ENCODE results near the gene LETM1.

The LETM1 gene

GRCh38 chr4:1833307-1834046 is 22.5 kb downstream of the LETM1 start:
- TF ChIP-seq POLR2AphosphoS5 (IDR thresholded peaks at IDR 0.05; ENCODE audit: borderline replicate concordance, low read depth, low read length) = no peak
- no peak for TF ChIP-seq EZH2 (IDR thresholded peaks at IDR 0.05)
- TF ChIP-seq FOXP2 (optimal IDR thresholded peaks at IDR 0.05; ENCODE audit: control extremely low read depth, extremely low read length, insufficient read depth) = no peak
- H3K9ac ChIP-seq (ENCODE audit: insufficient read length) = no peak overlapping the region
- peaks cover 53% of the 10 kb centered on the region for H3K36me3 ChIP-seq (ENCODE audit: insufficient read depth, low read length)
- no peaks in the 10 kb centered on the region for H3K9me3 ChIP-seq (ENCODE audit: low read depth, low read length)
- H3K4me3 ChIP-seq = no peak overlapping the region
- H3K27ac ChIP-seq = no peak overlapping the region
- no peak for DNase-seq (ENCODE audit: low read depth, low spot score)

DNA sequence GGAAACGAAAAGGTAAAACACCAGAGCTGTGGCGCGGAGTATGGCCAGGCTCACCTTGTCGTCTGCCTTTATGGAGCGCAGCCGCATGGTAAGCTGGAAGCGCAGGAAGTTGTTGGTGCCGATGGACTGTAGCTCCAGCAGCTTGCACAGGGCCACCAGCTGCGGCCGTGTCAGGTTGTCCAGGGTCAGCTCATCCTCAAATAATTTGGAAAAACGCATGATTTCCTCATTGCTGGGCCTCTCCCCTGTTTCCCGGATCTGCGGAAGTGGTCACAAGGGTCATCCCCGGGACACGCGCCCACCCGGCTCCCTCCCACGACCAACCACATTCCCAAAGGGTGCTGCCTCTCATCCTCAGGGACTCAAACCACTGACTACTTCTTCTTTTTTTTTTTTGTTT is 23.3 kb downstream of the LETM1 start:
- no peak for DNase-seq (ENCODE audit: low read depth, low spot score)
- Histone ChIP-seq H3K4me3 (no peak overlapping the region), H3K36me3 (ENCODE audit: insufficient read depth, low read length) (peaks cover 51% of the 10 kb centered on the region), H3K27ac (no peak overlapping the region), H3K9ac (ENCODE audit: insufficient read length) (no peak overlapping the region), H3K9me3 (ENCODE audit: low read depth, low read length) (no peaks in the 10 kb centered on the region)
- TF ChIP-seq EZH2 (IDR thresholded peaks at IDR 0.05) (no peak), FOXP2 (optimal IDR thresholded peaks at IDR 0.05; ENCODE audit: control extremely low read depth, extremely low read length, insufficient read depth) (no peak), POLR2AphosphoS5 (IDR thresholded peaks at IDR 0.05; ENCODE audit: borderline replicate concordance, low read depth, low read length) (no peak)

DNA sequence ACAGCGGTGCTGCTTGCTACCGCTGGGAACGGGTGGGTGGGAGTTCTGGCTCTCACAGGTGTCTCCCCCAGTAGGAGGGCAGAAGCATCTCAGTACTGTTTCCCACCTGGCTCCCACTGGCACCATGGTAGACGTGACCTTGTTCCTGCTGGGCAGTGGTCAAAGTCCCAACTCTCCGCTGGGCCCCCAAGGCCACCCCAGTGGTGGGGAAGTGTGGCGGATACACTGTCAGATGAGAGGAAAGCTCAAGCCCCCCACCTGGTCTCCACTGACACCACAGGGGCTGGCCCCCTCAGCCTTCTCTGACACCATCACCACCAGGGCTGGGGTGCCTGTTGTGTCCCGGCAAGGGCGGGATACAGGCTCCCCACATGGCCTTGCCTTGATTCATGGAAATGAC is 24.6 kb downstream of the LETM1 start:
- H3K4me3 ChIP-seq = no peak overlapping the region
- no peaks in the 10 kb centered on the region for H3K9me3 ChIP-seq (ENCODE audit: low read depth, low read length)
- TF ChIP-seq POLR2AphosphoS5 (IDR thresholded peaks at IDR 0.05; ENCODE audit: borderline replicate concordance, low read depth, low read length) (no peak), FOXP2 (optimal IDR thresholded peaks at IDR 0.05; ENCODE audit: control extremely low read depth, extremely low read length, insufficient read depth) (no peak), EZH2 (IDR thresholded peaks at IDR 0.05) (no peak)
- H3K9ac ChIP-seq (ENCODE audit: insufficient read length) = no peak overlapping the region
- H3K27ac ChIP-seq = no peak overlapping the region
- DNase-seq (ENCODE audit: low read depth, low spot score) = no peak
- H3K36me3 ChIP-seq (ENCODE audit: insufficient read depth, low read length) = peaks cover 46% of the 10 kb centered on the region

DNA sequence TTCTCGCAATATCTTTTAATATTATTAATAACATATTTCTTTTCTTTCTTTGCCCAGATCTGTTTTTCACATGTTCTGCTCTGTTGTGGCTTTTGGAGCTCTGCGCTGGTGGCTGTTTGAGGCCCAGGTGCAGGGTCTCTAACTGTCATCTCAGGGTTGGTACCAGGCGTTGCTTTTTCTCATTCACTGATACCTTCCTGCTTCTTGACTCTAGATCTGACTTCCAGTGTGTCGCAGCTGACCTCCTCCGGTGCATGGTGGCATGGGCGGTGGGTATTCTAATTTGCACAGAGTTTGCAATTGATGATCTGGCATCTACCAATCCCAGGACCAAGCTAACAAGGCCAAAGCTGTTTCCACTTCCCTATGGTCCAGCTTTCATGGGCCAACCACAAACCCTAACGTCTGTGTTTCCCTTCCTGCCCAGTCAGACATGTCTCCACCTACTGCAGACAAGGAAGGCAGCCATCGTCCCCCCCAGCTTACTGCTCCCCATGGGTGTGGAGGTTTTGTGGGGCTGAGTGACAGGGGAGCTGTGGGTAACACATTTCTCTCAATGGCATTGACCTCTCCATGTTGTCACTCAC is 25.2 kb downstream of the LETM1 start:
- Histone ChIP-seq H3K9me3 (ENCODE audit: low read depth, low read length) (no peaks in the 10 kb centered on the region), H3K36me3 (ENCODE audit: insufficient read depth, low read length) (peaks cover 42% of the 10 kb centered on the region), H3K9ac (ENCODE audit: insufficient read length) (no peak overlapping the region), H3K27ac (no peak overlapping the region), H3K4me3 (no peak overlapping the region)
- no peak for TF ChIP-seq FOXP2 (optimal IDR thresholded peaks at IDR 0.05; ENCODE audit: control extremely low read depth, extremely low read length, insufficient read depth)
- no peak for TF ChIP-seq EZH2 (IDR thresholded peaks at IDR 0.05)
- no peak for TF ChIP-seq POLR2AphosphoS5 (IDR thresholded peaks at IDR 0.05; ENCODE audit: borderline replicate concordance, low read depth, low read length)
- no peak for DNase-seq (ENCODE audit: low read depth, low spot score)

DNA sequence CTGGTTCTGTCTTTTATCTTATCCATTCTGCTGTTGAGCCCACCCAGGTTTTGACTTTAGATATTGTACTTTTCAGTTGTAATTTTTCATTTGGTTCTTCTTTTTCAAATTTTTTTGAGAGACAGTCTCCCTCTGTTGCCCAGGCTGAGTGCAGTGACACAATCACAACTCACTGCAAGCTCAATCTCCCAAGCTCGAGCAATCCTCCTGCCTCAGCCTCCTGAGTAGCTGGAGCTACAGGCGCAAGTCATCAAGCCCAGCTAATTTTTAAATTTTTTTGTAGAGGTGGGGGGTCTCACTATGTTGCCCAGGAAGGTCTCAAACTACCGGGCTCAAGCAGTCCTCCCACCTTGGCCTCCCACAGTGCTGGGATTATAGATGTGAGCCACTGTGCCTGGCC is 25.7 kb downstream of the LETM1 start:
- TF ChIP-seq FOXP2 (optimal IDR thresholded peaks at IDR 0.05; ENCODE audit: control extremely low read depth, extremely low read length, insufficient read depth) = no peak
- TF ChIP-seq EZH2 (IDR thresholded peaks at IDR 0.05) = no peak
- TF ChIP-seq POLR2AphosphoS5 (IDR thresholded peaks at IDR 0.05; ENCODE audit: borderline replicate concordance, low read depth, low read length) = no peak
- H3K36me3 ChIP-seq (ENCODE audit: insufficient read depth, low read length) = peaks cover 42% of the 10 kb centered on the region

DNA sequence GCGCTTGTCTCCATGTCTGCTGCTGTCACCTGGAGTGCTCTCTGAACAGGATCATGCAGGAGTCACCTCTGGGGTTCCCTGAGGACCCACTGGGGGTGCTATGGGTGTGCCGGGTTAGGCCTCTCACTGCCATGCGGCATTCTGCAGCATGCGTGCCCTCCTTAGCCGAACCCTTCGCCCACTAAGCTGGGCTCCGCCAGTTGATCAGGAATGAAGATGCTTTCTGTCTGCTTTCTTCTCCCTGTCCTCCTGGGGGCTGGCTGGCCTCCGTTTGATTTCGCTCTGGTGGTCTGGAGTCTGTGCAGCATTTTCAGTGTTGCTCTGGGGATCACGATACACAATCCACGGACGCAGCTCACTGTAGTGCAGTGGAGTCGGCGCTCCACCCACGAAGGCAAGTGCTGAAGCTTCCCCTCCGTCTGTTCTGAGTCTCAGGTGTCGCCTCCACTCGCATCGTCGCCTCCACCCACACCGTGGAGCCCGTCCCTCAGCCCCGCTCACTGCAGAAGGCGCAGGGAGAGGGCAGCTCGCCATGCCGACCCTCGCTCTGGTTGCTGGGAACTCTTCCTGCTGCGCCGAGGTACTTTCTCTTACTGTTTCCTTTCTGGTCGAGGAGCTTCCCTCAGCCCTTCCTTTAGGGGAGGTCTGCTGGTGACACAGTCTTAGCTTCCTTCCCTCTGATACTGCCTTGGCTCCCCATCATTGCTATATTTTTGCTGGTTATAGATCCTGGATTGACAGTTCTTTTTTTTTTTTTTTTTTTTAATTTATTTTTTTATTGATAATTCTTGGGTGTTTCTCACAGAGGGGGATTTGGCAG is 29.2 kb downstream of the LETM1 start:
- no peak overlapping the region for H3K4me3 ChIP-seq
- peaks cover 43% of the 10 kb centered on the region; the same call in 1 of the 2 replicates for H3K36me3 ChIP-seq (ENCODE audit: insufficient read depth, low read length)
- H3K9ac ChIP-seq (ENCODE audit: insufficient read length) = no peak overlapping the region
- no peaks in the 10 kb centered on the region for H3K9me3 ChIP-seq (ENCODE audit: low read depth, low read length)
- H3K27ac ChIP-seq = no peak overlapping the region
- no peak for DNase-seq (ENCODE audit: low read depth, low spot score)
- TF ChIP-seq POLR2AphosphoS5 (IDR thresholded peaks at IDR 0.05; ENCODE audit: borderline replicate concordance, low read depth, low read length) = no peak
- TF ChIP-seq FOXP2 (optimal IDR thresholded peaks at IDR 0.05; ENCODE audit: control extremely low read depth, extremely low read length, insufficient read depth) = no peak
- no peak for TF ChIP-seq EZH2 (IDR thresholded peaks at IDR 0.05)

More for the DNA sequence above, 25.7 kb downstream of the LETM1 start:
- H3K27ac ChIP-seq = peak overlapping the region; percentile 76
- H3K9ac ChIP-seq (ENCODE audit: insufficient read length) = no peak overlapping the region
- no peak for DNase-seq (ENCODE audit: low read depth, low spot score)
- no peaks in the 10 kb centered on the region for H3K9me3 ChIP-seq (ENCODE audit: low read depth, low read length)
- H3K4me3 ChIP-seq = no peak overlapping the region

DNA sequence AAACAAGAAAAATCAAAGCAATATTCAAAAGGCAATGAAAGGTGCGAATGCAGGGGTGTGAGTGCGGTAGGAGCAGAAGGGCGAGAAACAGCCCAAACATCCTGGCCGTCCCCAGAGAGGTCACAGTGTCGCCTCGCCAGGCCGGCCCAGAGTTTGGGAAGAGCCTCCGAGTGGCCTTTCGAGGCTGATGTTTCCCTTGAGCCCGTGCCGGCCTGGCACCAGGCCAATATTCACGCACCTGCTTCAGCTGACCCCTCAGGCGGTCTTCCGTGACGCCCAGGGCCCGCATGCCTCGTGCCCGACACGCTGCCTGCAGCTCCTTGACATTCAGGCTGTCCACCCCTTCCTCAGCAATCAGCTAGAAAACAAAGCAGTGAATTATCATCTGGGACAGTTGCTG is 30.6 kb downstream of the LETM1 start:
- H3K4me3 ChIP-seq = no peak overlapping the region
- no peak for DNase-seq (ENCODE audit: low read depth, low spot score)
- no peak overlapping the region for H3K27ac ChIP-seq
- H3K9ac ChIP-seq (ENCODE audit: insufficient read length) = no peak overlapping the region
- TF ChIP-seq POLR2AphosphoS5 (IDR thresholded peaks at IDR 0.05; ENCODE audit: borderline replicate concordance, low read depth, low read length) (no peak), FOXP2 (optimal IDR thresholded peaks at IDR 0.05; ENCODE audit: control extremely low read depth, extremely low read length, insufficient read depth) (no peak), EZH2 (IDR thresholded peaks at IDR 0.05) (no peak)
- peaks cover 35% of the 10 kb centered on the region; the same call in 1 of the 2 replicates for H3K36me3 ChIP-seq (ENCODE audit: insufficient read depth, low read length)
- no peaks in the 10 kb centered on the region for H3K9me3 ChIP-seq (ENCODE audit: low read depth, low read length)

- no peak overlapping the region for H3K9ac ChIP-seq (ENCODE audit: insufficient read length)
- no peak overlapping the region for H3K4me3 ChIP-seq
- no peak overlapping the region for H3K27ac ChIP-seq
- H3K36me3 ChIP-seq (ENCODE audit: insufficient read depth, low read length) = peaks cover 35% of the 10 kb centered on the region; the same call in 1 of the 2 replicates
- DNase-seq (ENCODE audit: low read depth, low spot score) = no peak
- TF ChIP-seq FOXP2 (optimal IDR thresholded peaks at IDR 0.05; ENCODE audit: control extremely low read depth, extremely low read length, insufficient read depth) = no peak
- no peak for TF ChIP-seq POLR2AphosphoS5 (IDR thresholded peaks at IDR 0.05; ENCODE audit: borderline replicate concordance, low read depth, low read length)
- no peak for TF ChIP-seq EZH2 (IDR thresholded peaks at IDR 0.05)
- no peaks in the 10 kb centered on the region for H3K9me3 ChIP-seq (ENCODE audit: low read depth, low read length)
Measured at GRCh38 chr4:1824746-1825145, 31.2 kb downstream of the LETM1 start.

Measured in SK-N-MC (cell line).